ENCODE results near the gene BNC2.
A peak's percentile ranks its signal among the peaks of the same experiment; 100 is the strongest.
"Not testable (repeated sequence)": the region's sequence is repeated elsewhere in the genome, so short reads cannot be mapped to it uniquely, and the experiment has no call there.

Gene BNC2

DNA sequence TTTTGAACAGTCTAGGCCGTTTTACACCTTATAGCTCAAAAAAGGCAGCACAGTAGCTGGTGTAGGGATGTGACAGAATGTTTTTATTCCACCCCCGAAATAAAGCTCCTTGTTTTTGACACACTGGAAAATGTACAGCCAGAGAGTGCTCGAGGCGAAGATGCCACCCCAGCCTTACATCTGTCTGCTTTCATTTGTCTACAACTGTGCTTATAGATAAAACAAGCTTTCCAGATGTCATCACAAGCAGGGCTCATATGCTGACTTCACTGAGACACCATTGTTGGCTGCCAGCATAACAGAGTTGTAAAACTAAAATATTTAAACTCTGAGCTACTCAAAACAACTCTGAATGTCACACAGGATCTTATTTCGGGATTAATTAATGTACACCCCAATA lies 386.3 kb downstream of the BNC2 start:
- no peak for DNase-seq

DNA sequence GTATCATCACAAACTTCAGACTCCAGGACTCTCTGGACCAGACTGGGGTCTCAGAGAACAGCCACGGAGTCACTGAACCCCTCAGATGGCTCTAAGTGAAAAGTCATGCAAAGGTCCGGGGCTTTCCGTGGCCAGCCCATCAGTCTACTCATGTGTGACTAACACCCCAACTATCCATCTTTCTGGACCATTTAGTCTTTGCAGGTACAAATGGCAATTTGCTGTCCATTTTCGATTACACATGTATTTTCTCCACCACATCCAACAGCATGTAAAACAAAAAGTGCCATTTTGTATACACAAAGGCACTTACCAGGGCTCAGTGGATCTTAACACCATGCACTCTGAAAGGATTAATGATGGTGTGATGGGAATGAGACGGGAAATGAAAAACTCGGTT lies 387.7 kb downstream of the BNC2 start:
- DNase-seq = no peak

DNA sequence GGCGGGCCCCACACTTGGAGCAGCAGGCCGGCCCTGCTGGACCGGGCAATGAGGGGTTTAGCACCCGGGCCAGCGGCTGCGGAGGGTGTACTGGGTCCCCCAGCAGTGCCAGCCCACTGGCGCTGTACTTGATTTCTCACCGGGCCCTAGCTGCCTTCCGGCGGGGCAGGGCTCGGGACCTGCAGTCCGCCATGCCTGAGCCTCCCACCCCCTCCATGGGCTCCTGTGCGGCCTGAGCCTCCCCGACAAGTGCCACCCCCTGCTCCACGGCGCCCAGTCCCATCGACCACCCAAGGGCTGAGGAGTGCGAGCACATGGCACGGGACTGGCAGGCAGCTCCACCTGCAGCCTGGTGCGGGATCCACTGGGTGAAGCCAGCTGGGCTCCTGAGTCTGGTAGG lies 389.9 kb downstream of the BNC2 start:
- DNase-seq = not testable (repeated sequence)

DNA sequence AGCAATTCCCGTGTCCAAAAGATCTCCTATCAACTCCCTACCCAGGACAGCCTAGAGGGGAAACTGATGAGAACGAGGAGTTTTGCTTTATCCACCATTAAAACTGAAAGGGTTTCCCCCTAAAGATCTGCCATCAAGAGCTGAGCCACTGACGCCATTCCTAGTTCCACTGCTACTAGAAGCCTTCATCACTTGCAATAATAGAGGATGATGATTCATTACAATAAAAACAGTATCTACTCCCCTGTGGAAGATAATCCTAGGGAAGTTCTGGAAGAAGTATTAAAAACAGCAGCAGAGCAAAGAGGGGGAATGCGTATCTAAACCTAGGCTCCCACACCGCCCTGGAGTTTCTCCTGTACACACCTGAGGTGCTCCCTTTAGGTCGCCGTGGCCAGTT lies 394.5 kb downstream of the BNC2 start:
- no peak for DNase-seq

DNA sequence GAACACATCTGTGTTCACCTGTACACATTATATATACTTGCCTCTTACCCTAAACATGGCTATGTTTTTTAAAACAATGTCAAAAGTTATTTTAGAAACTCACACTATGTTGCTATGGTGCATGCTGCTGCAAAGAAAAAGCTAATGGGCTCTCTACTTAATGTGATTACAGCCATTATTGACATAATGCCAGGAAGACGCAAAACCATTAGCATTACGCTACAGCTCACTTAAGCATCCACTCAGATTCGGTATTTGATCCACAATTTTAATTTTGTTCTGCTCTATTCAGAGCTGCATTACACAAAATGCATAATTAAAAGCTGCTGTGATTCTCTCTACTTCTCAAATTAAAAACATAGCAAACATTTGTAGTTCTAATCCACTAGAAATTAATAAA lies 395.2 kb downstream of the BNC2 start:
- DNase-seq = no peak

DNA sequence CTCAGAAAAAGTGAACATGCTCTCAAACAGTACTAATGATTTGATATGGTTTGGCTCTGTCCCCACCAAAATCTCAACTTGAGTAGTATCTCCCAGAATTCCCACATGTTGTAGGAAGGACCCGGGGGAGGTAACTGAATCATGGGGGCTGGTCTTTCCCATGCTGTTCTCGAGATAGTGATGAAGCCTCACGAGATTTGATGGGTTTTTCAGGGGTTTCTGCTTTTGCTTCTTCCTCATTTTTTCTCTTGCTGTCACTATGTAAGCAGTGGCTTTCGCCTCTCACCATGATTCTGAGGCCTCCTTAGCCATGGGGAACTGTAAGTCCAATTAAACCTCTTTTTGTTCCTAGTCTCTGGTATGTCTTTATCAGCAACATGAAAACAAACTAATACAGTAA lies 401.3 kb downstream of the BNC2 start:
- no peak for DNase-seq

DNA sequence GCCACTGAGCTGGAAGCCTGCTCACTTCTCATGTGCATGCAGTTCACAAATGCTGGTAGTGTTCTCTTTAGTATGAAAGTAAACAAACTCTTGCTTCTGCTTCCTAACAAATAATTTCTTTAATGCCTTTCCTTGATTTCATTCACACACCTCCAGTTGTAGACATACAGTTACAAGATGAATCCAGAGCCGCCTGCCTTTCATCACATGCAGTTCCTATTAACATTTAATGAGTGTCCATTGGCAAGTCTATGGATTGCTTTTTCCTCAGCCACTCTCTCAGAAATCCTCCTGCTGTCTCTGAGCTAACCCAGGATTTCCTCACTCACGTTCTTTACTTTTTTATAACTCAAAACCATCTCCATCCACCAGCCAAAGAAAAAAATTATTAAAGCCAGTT lies 408.6 kb downstream of the BNC2 start:
- DNase-seq = no peak

DNA sequence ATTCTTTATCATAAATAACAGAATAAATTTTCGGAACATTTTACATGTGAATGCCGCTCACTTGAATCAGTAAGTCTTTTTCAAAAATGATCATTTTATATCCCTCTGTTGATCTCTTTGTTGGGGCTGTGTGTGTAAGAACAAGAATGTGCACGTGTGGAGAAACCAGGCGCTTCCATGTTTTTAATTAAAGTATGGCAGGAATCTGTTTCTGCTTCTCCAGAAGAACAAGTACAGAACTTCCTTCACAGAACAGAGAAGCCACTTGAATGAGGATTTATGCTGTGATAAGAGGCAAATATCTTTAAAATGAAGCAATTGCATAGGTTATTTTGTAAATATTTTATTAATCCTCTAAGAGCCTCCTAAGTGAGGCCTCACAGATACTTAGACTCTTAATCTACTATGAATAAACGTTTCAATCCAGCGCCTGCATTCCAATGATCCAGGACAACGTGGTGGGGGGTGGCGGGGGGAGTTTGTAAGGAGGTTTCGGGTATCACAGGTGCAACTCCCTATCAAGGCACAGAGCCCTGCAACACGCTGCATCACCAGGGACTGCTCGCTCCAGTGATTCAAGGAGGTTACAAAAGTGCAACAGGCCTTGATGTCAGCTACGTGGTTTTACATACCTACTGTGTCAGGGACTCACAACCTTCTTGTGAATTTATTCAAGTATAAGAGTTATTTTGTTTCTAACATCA lies 409.2 kb downstream of the BNC2 start:
- DNase-seq = no peak

DNA sequence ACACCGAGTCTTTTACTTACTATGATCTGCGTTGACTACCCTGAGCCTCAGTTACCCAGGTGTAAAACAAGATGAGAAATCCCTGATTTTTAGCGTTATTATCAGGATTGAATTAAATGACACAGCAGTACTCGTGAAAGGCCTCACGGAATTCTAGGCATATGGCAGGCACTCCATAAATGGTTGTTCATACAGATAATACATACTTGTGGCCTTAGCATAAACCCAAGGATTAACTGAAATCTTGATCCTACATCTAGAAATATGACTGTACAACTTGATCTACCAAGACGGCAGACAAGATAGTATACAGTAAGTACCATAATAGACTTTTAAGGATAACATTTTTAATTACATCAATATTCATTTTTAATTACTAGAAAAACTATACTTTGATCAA lies 409.8 kb downstream of the BNC2 start:
- DNase-seq = no peak

DNA sequence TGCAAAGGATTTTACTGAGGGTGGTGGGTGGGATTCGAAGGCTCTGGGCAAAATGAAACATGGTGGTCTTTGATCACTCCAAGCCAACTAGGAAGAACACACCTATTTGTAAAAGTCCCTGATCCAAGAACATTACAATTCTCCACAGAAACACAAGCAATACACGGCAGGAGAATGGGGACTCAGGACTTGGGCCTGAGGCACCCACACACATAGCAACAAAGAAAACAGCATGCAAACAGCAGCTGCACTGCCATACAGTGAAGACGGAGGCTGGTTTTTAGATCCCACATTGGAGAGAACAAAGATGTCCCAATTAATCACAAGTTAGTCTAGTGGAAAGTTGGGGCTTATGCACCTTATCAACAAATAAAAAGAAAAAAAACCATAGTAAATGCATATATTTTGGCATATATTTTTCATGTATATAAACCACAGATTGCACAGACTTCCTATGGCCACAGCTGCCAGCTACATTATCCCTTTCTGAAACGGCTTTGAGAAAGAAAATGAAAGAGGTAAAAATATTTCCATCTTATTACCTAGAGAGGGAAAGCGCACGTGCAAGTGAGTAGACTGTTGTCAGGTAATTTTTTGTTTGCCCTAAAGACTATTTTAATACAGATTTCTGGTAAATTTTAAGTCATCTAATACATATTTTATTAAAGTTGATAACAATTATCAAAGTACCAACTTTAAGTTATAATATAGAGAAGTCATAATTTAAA lies 410.9 kb downstream of the BNC2 start:
- DNase-seq = no peak

DNA sequence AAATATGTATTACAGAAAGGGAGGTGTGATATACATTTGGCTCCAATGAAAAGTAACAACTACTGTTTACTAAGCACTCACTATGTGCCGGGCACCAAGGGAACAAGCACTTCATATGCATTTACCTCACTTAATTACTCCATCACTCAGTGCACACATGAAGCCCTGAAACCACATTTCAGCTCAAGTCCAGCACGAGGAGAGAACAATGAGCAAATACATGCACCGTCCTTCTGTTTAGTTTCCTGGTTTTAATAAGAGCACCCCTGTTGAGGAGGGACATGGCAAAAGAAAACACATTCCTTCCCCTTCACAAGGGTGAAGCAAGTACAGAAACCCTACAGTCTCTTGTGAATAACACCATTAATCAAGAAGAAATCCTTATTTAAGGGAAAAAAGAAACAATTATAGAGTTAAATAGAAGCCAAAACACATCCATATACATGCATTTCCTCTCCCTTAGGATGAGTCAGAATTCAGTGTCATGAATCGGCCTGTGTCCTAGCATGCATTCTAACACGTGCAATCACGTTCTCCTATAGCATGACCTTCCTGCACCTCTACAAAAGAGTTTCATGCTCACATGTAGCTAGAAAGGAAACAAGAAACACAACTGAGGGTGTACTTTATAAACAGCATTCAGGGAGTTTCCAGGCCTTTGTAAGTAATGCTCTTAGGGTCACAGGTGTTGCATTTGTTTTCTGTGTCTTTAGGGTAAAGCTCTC lies 411.6 kb downstream of the BNC2 start:
- no peak for DNase-seq

DNA sequence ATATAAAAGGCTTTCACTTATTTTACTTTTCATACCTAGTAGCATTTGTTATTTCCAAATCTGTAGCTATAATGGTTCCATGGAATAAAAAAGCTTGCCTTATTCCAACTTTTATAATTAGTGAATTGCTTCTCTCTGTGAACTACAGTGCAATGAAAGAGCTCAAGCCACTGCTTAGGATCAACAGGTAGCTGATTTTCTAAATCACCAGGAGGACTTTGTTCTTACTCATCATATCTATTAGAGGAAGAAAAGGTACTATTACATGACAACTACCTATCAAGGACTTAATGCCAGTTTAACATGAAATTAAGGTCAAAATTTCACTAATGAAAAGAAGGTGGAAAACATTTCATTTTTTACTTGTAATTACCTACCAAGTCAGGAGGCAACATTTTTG lies 414.6 kb downstream of the BNC2 start:
- DNase-seq = no peak

DNA sequence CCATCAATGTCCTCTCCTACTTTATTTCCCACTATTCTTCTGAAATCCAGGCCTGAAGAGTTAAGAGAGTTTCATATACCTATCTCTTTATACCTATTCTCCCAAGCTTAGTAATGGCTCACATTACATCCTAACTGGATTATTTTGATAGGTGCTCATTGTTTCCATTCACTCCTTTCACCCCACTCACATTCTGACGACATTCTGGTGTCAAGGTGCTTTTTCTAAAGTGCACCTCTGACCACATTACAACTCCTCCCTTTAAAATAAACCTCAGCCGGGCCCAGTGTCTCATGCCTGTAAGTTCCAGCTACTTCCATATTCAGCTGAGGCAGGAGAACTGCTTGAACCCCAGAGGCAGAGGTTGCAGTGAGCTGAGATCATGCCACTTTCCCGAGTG lies 417.1 kb downstream of the BNC2 start:
- no peak for DNase-seq

DNA sequence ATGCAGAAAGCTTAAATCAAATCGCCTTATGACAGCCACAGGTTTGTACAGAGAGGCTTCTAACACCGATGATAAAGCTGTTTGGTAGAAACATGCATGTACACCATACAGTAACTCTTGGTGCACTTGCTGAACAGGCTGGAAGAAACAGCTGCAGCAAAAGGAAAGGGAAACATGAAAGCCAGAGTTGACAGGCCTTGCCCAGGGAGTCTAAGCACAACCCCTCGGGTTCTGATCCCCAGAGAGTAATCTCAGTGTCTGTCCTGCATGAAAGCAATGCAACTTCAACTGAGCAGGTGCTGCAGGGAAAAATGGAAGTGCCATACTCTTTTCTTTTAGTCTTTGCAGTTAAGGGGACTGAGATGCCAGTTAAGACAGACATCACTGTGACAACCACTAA lies 419.9 kb downstream of the BNC2 start:
- no peak for DNase-seq

DNA sequence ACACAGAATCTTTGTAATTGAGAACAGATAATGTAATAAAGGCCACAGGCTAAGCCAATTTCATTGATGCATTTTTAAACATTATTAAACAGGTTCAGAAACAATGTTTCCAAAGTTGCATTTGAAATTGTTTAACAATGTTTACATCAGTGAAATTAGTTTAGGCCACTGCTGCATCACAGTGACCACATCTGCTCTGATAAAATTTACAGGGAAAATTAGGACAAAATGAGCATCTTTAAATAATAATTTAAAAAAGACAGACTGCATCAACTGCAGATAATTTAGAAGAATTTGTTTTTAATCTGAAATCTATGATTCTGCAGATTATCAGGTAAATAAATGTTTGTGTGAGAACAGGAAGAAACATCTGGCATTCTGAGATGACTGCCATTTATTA lies 420.4 kb downstream of the BNC2 start:
- DNase-seq = no peak

DNA sequence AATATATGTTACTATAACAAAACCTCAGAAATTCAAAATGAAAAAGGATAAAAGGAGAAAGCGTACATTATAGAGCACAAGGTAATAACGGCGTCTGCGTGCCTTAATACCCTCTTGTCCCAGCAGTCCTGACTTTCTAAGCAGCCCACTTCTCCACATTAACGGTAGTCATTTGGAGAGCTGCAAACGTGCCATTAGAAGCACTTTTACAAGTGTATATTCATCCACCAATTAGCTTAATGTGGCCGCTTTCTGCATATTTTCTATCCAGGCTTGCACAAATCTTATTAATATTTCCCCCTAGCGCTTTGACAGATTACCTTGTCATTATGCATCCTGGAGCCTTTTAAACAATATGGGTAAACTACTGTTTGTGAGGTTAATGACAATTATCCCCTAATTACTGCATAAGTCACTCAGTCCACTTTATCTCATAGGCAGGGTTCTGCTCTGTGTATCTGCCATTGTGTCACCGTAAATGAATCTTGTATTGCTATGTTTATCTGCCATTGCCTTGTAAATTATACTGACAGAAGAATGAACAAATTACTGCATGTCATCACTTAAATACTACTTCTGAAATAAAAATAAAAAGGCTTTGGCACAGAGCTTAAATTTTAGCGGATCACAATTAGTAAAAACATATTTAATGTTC lies 421.3 kb downstream of the BNC2 start:
- DNase-seq = peak; percentile 27

DNA sequence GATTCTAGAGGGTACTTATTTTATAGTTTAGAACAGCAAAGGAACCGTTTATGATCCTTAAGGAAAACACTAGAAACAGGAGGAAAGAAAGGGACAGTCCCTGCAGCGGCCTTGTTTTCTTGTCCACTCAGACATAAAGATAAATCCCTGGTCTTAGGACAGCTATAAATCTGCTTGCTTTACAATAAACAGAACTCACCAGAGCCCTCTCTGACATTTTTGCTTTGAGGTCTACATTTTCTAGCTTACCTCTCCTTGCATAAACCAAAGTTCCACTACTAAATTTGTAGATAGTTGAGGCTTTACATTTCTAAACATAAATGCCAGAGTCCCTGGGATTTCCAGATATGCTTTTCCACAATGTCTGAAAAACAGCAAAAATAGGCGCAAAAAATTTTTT lies 422.5 kb downstream of the BNC2 start:
- DNase-seq = no peak

DNA sequence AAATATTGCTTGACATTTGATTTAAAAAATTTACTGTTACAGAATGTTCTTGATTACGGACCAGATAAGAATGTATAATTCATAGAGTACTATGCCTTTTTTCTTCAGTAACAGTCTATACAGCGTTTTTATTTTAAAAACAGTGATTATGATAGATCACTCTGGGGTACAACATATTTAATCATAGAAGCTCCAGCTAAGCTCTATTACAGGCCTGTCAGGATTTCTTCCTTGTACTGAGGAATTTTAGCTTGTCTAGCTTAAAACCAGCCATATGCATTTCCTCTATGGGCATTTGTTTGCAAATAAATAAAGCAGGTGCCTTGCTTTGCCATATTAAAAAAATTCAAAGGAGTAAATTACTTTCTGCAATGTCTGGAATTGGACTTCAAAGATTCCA lies 423.8 kb downstream of the BNC2 start:
- no peak for DNase-seq

DNA sequence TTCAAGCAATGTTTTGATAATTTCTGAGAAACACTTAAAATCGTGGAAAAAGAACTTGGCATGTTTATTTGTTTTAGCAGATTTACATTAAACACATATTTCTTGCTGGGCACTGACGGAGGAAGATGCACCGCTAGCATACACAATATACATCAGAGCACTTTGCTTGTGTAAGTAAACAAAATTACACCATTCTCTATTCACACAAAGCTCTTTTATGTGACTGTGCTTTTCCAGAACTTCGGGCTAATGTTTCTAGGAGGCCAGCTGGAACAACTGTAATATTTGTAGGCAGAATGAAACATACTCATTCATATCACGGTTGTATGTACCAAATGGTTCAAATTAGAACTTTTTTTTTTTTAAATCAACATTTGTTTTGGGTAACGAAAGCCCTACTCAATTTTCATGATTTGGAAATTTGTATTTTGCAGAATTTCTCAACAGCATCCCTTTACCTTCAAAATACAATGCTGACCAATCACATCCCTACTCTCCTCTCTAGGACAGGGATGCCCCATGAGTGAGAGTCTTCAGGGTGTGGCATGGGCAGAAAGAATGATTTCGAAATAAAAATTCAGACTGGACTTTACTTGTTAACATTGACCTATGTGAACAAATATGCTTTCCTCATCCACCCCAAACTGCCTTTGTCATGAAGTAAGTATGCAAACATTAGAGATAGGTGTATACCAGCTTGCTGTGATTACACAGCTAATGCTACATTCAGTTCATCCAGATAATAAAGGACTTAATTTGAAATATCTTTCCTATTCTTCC lies 425.1 kb downstream of the BNC2 start:
- no peak for DNase-seq

DNA sequence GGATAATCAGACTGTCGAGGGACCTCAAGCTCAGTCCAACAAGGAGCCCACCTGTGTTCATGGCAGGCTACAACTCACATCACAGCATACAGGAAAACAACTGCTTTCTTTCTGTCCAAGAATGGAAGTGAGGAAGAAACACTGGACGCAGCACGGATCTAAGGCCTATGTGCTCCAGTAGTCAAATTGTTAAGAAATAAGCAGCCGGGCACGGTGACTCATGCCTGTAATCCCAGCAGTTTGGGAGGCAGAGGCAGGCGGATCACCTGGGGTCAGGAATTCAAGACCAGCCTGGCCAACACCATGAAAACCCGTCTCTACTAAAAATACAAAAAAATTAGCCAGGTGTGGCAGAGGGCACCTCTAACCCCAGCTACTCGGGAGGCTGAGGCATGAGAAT lies 427.8 kb downstream of the BNC2 start:
- no peak for DNase-seq

DNA sequence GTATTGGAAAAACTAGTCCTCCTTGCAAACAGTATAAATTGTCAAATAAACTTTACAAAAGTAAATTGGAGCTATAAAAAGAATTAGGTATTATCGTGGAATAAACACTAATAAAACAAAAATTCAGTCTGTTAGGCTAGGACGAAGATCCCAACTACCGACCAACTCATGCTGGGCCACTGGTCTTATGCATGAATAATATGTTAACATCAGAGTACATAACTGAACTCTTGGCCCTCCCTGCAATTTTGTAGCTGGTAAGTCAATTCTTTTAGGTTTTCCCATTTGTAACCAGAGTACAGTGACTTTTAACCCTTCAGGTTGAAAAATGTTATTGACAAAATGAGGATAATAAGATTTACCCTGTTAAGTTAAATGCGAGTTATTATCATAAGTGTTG lies 428.7 kb downstream of the BNC2 start:
- no peak for DNase-seq

DNA sequence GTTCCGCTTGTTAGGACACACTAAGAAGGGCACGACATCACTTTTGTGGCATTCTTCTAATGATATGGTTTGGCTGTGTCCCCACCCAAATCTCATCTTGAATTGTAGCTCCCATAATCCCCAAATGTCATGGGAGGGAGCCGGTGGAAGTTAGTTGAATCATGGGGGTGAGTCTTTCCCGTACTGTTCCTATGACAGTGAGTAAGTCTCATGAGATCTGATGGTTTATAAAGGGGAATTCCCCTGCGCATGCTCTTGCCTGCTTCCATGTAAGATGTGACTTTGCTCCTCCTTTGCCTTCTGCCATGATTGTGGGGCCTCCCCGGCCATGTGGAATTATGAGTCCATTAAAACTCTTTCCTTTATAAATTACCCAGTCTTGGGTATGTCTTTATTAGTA lies 431.6 kb downstream of the BNC2 start:
- not testable (repeated sequence) for DNase-seq

DNA sequence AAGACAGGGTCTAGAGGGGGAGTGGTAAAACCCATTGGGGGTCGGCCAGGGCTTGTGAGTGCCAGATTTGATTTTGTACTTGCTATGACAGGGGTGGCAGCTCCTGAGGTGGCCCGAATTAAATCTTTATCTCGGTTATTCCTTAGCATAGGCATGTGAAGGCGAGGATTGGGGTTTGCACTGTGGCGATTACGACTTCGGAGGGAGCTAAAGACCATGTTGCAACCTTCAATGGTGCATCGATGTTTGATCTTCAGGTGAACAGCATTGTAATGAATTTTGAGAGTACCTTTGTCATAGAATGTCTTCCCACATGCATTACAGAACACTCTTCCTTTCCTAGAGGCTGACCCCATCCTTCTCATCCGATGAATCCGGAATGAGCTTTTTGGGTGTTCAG lies 433.9 kb downstream of the BNC2 start:
- DNase-seq = no peak
